Measurements from ENCODE around the gene NDUFA12.

DNA sequence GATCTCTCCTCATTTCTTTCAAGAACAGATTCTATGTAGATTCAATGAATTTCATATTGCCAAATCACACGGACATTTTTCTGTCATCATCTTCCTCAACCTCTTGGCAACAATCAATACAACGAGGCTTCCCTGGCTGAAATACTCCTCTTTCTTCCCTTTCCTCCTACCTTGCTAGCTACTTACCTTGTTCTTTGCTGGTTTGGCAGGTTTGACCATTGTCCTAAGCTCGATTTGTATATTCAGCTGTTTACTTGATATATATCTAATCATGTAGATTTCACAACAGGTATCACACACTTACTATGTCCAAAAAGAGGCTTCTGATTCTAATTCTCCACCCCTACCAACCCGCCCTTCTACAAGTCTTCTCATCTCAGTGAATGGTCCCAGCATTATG, 23.6 kb downstream of the NDUFA12 start:
- TF ChIP-seq POLR2A (IDR thresholded peaks at IDR 0.05) = no peak
- TF ChIP-seq, protein P1, sequence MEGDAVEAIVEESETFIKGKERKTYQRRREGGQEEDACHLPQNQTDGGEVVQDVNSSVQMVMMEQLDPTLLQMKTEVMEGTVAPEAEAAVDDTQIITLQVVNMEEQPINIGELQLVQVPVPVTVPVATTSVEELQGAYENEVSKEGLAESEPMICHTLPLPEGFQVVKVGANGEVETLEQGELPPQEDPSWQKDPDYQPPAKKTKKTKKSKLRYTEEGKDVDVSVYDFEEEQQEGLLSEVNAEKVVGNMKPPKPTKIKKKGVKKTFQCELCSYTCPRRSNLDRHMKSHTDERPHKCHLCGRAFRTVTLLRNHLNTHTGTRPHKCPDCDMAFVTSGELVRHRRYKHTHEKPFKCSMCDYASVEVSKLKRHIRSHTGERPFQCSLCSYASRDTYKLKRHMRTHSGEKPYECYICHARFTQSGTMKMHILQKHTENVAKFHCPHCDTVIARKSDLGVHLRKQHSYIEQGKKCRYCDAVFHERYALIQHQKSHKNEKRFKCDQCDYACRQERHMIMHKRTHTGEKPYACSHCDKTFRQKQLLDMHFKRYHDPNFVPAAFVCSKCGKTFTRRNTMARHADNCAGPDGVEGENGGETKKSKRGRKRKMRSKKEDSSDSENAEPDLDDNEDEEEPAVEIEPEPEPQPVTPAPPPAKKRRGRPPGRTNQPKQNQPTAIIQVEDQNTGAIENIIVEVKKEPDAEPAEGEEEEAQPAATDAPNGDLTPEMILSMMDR (IDR thresholded peaks at IDR 0.05) = no peak

Measured in tibial nerve (tissue), 3 donors.